GM21825 (cell line): Measurements from ENCODE around the gene CCNL1.
A peak's percentile ranks its signal among the peaks of the same experiment; 100 is the strongest.
"Not testable (repeated sequence)": the region's sequence is repeated elsewhere in the genome, so short reads cannot be mapped to it uniquely, and the experiment has no call there.

ENCODE experiments used
- ATAC-seq: cut with Tn5 transposase; IDR thresholded peaks from one replicate; pipeline ENCODE4 v1.9.1; 2021; ENCODE audit warnings: mild to moderate bottlenecking, moderate library complexity; ENCODE audit not compliant: unreplicated experiment

The CCNL1 gene

GRCh38 chr3:157159762-157160657, at the start of gene CCNL1:
Gene CCNL1 (minus strand): TSS chr3:157160147. CDS start chr3:157160094, 53 bp downstream.
- ATAC-seq: peak; percentile 83

- ATAC-seq: no peak
Measured at GRCh38 chr3:157204880-157205279, 44.9 kb upstream of the CCNL1 start.

- ATAC-seq: no peak
Measured at GRCh38 chr3:157204431-157204830, 44.5 kb upstream of the CCNL1 start.

GRCh38 chr3:157201648-157202278, 41.8 kb upstream of the CCNL1 start:
- no peak for ATAC-seq

GRCh38 chr3:157199841-157200240, 39.9 kb upstream of the CCNL1 start:
- no peak for ATAC-seq

- ATAC-seq: no peak
Measured at GRCh38 chr3:157195965-157196364, 36.0 kb upstream of the CCNL1 start.

GRCh38 chr3:157191149-157191548, 31.2 kb upstream of the CCNL1 start:
- ATAC-seq: not testable (repeated sequence)

- ATAC-seq: no peak
Measured at GRCh38 chr3:157190380-157190872, 30.5 kb upstream of the CCNL1 start.

GRCh38 chr3:157188391-157188790, 28.4 kb upstream of the CCNL1 start:
- no peak for ATAC-seq

GRCh38 chr3:157182879-157183278, 22.9 kb upstream of the CCNL1 start:
- ATAC-seq: no peak

- ATAC-seq: no peak
Measured at GRCh38 chr3:157180262-157180661, 20.3 kb upstream of the CCNL1 start.

- no peak for ATAC-seq
Measured at GRCh38 chr3:157179365-157179803, 19.4 kb upstream of the CCNL1 start.

GRCh38 chr3:157178503-157179364, 18.8 kb upstream of the CCNL1 start:
- not testable (repeated sequence) for ATAC-seq

GRCh38 chr3:157177801-157178453, 18.0 kb upstream of the CCNL1 start:
- ATAC-seq: not testable (repeated sequence)

- ATAC-seq: no peak
Measured at GRCh38 chr3:157176934-157177333, 17.0 kb upstream of the CCNL1 start.

GRCh38 chr3:157175691-157176507, 16.0 kb upstream of the CCNL1 start:
- no peak for ATAC-seq

GRCh38 chr3:157174649-157175498, 14.9 kb upstream of the CCNL1 start:
- peak; percentile 94 for ATAC-seq

- ATAC-seq: no peak
Measured at GRCh38 chr3:157174290-157174648, 14.3 kb upstream of the CCNL1 start.

GRCh38 chr3:157173343-157173742, 13.4 kb upstream of the CCNL1 start:
- ATAC-seq: not testable (repeated sequence)
